Measurements from ENCODE around the gene XYLT1. TPM values are rescaled to one million over a fixed set of nuclear protein-coding genes. Genes with fewer than 3 reads are reported as not detected.

The XYLT1 gene
- total RNA-seq, 4 donors from 2014 or later: 5.6 to 14.9 (median 10.8) TPM

DNA sequence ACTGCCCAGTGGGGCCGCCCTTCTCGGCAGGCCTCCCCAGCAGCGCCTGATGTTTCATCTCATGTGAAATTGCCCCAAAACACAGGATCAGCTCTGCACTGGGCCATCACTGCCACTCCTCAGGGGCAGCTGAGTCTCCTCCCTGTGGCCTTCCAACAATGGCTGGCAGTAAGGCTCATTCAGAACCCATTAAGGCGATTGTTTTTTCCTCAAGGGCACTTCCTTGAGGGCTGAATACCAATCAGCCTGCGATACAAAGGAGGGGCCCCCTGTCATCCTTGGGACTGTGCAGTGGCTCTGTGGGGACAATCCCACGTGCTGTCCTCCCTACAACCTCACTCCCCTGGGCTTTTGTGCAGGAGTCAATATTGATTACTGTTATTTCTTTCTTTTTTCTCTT lies 47.5 kb downstream of the XYLT1 start:
- intact Hi-C loops (cut with DNase I): no loop called here
- no peaks in the 10 kb centered on the region for H3K36me3 ChIP-seq
- TF ChIP-seq POLR2A (IDR thresholded peaks at IDR 0.05): no peak
- TF ChIP-seq, protein P1, sequence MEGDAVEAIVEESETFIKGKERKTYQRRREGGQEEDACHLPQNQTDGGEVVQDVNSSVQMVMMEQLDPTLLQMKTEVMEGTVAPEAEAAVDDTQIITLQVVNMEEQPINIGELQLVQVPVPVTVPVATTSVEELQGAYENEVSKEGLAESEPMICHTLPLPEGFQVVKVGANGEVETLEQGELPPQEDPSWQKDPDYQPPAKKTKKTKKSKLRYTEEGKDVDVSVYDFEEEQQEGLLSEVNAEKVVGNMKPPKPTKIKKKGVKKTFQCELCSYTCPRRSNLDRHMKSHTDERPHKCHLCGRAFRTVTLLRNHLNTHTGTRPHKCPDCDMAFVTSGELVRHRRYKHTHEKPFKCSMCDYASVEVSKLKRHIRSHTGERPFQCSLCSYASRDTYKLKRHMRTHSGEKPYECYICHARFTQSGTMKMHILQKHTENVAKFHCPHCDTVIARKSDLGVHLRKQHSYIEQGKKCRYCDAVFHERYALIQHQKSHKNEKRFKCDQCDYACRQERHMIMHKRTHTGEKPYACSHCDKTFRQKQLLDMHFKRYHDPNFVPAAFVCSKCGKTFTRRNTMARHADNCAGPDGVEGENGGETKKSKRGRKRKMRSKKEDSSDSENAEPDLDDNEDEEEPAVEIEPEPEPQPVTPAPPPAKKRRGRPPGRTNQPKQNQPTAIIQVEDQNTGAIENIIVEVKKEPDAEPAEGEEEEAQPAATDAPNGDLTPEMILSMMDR (IDR thresholded peaks at IDR 0.05): no peak
- H3K4me3 ChIP-seq (replicated peaks in 1 of 3): no peak overlapping the region
- no peak for DNase-seq
- no peaks in the 10 kb centered on the region for H3K4me1 ChIP-seq
- H3K9me3 ChIP-seq: no peaks in the 10 kb centered on the region
- WGBS, 2 donors: 69 to 80% methylated on average over 6 of the region's 6 CpGs
- no peaks in the 10 kb centered on the region for H3K27me3 ChIP-seq
- H3K27ac ChIP-seq: no peak overlapping the region

DNA sequence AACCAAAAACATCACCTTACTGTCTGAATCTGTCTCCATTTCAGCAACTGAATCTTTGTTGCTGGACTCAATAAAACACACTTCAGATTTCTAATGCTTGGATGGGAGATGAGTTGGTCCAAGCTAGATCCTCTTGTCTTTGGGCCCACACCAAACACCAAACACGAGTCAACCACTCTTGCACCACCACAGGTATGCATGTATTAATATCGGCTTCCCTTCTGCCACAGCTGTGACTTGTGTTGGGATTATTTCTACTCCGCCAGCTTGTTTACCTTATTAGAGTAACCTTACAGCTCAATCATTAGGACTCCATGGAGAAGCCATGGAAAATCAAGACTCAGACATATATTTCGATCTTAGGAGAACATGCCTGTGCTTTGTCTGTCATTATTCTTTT lies 49.9 kb downstream of the XYLT1 start:
- Histone ChIP-seq H3K9me3 (no peaks in the 10 kb centered on the region), H3K36me3 (no peaks in the 10 kb centered on the region), H3K4me3 (replicated peaks in 1 of 3) (no peak overlapping the region), H3K27ac (no peak overlapping the region), H3K27me3 (no peaks in the 10 kb centered on the region), H3K4me1 (peaks cover 5 to 8% of the 10 kb centered on the region in 2 donors)
- intact Hi-C loops (cut with DNase I): no loop called here
- TF ChIP-seq, protein P1 (IDR thresholded peaks at IDR 0.05): no peak
- TF ChIP-seq POLR2A (IDR thresholded peaks at IDR 0.05): no peak
- 94 to 97% methylated on average over 4 of the region's 4 CpGs for WGBS, 2 donors
- DNase-seq: no peak

DNA sequence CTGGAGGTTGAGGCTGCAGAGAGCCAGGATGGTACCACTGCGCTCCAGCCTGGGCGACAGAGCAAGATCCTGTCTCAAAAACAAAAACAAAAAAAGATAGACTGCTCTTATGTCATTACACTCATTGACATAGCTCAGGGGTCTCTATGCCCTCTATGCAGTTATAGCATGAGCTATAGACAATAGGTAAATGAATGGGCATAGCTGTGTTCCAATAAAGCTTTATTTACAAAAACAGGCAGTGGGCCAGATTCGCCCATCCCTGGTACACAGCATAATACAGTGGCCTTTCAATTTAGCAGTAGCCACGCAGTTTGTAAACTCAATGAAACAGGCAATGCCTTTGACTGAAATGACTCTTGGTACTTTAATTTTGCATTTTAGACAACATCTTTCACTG lies 51.5 kb downstream of the XYLT1 start:
- DNase-seq: no peak
- H3K4me3 ChIP-seq (replicated peaks in 1 of 3): no peak overlapping the region
- H3K4me1 ChIP-seq: peaks cover 5 to 8% of the 10 kb centered on the region in 2 donors
- WGBS, 2 donors: 88 to 96% methylated on average over 4 of the region's 4 CpGs
- H3K27ac ChIP-seq: no peak overlapping the region
- no peaks in the 10 kb centered on the region for H3K27me3 ChIP-seq
- TF ChIP-seq, protein P1 (IDR thresholded peaks at IDR 0.05): no peak
- TF ChIP-seq POLR2A (IDR thresholded peaks at IDR 0.05): no peak
- intact Hi-C loops (cut with DNase I): no loop called here
- no peaks in the 10 kb centered on the region for H3K9me3 ChIP-seq
- H3K36me3 ChIP-seq: no peaks in the 10 kb centered on the region

DNA sequence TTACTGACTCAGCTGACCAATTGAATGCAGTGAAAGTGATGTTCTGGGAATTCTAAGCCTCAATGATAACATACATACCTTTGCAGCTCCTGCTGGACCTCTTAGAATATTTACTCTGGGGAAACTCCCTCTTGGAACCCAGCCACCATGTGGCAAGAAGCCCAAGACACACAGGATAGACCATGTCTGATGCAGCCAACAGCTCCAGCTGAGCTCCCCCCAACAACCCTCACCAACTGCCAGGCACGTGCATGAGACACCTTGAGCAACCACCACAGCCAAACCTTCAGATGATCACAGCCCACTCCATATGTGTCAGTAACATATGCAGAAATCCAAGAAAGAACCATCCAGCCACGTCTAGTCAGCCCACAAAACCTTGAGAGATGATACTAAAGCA lies 53.0 kb downstream of the XYLT1 start:
- H3K9me3 ChIP-seq: no peaks in the 10 kb centered on the region
- no peak for TF ChIP-seq POLR2A (IDR thresholded peaks at IDR 0.05)
- TF ChIP-seq, protein P1 (IDR thresholded peaks at IDR 0.05): no peak
- H3K4me1 ChIP-seq: peaks cover 5 to 8% of the 10 kb centered on the region in 2 donors
- H3K36me3 ChIP-seq: no peaks in the 10 kb centered on the region
- no peak overlapping the region for H3K27ac ChIP-seq
- WGBS, 2 donors: 90 to 100% methylated on average over 1 to 2 of the region's 2 CpGs
- DNase-seq: peak in 1 of 2 donors; percentile 11
- H3K4me3 ChIP-seq (replicated peaks in 1 of 3): no peak overlapping the region
- no peaks in the 10 kb centered on the region for H3K27me3 ChIP-seq
- intact Hi-C loops (cut with DNase I): no loop called here

DNA sequence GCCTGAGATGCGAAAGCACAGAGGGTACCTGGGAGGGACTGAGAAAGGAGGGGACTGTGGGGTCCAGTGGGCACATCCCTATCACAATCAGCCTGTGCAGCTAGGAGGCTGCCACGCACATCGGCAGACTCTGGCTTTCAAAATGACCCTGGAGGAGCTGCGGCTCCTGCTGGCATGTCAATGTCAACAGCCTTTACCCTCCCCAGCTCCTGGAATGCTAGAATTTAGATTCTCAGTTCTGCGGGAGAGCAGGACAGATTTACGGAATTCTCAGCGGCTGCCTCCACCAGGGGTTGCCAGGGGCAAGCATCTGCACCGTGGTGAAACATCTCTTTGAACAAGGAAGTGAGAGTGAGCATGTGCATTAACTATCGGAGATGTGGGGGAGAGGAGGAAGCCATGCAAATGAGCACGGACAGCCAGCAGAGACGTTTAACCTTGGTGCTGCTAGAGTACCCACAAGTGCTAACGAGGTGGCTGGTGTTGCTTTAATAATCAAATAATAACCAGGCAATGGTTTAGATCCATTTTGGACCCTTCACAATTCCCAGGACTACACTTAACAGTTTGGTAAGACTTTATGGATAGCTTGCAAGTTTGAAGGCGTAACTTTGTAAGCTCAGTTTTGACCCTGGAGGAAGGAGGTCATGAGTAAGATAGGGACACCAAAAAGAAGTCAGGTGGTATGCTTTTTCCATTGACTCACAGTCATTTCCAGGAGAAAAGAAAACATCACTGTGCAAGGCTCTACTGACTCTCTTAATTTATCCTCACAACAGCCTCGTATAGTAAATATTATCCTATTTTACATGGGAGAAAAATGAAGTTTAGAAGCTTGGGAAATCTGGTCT lies 54.1 kb downstream of the XYLT1 start:
- intact Hi-C loops (cut with DNase I): no loop called here
- 40 to 47% methylated on average over 12 to 14 of the region's 14 CpGs for WGBS, 2 donors
- H3K9me3 ChIP-seq: no peaks in the 10 kb centered on the region
- peak in 1 of 2 donors; percentile 8 for DNase-seq
- H3K36me3 ChIP-seq: no peaks in the 10 kb centered on the region
- no peak overlapping the region for H3K27ac ChIP-seq
- no peak for TF ChIP-seq POLR2A (IDR thresholded peaks at IDR 0.05)
- TF ChIP-seq, protein P1 (IDR thresholded peaks at IDR 0.05): peak in 3 of 6 experiments; percentile 6 to 14 (median 11)
- H3K4me1 ChIP-seq: peaks cover 5 to 8% of the 10 kb centered on the region in 2 donors
- H3K27me3 ChIP-seq: no peaks in the 10 kb centered on the region
- H3K4me3 ChIP-seq (replicated peaks in 1 of 3): no peak overlapping the region

Data from thyroid gland (tissue), 4 donors.